Chondrocyte (in vitro differentiated cells): ENCODE results near the gene TARS2. TPM values are rescaled to one million over a fixed set of nuclear protein-coding genes. Genes with fewer than 3 reads are reported as not detected.

Experiments
- DNase-seq: peaks from one replicate; pipeline ENCODE4 v3.0.0; 2021; ENCODE audit warnings: mixed read lengths, low spot score
- H3K27ac Mint-ChIP-seq: one replicate; pipeline ENCODE4 v1.8.0; 2021; ENCODE audit warnings: mild to moderate bottlenecking, moderate library complexity, mixed read lengths; ENCODE audit not compliant: unreplicated experiment
- H3K27me3 Mint-ChIP-seq: 2 replicates; pipeline ENCODE4 v1.8.0; 2021; ENCODE audit warnings: low read depth, mixed read lengths
- H3K36me3 Mint-ChIP-seq: 2 replicates; pipeline ENCODE4 v1.8.0; 2021; ENCODE audit warnings: low read depth, mixed read lengths
- H3K4me1 Mint-ChIP-seq: 2 replicates; pipeline ENCODE4 v1.8.0; 2021; ENCODE audit warnings: low read depth, mild to moderate bottlenecking, mixed read lengths
- H3K4me3 Mint-ChIP-seq: one replicate; pipeline ENCODE4 v1.8.0; 2021; ENCODE audit warnings: mild to moderate bottlenecking, moderate library complexity, mixed read lengths; ENCODE audit not compliant: unreplicated experiment
- H3K9me3 Mint-ChIP-seq: 2 replicates; pipeline ENCODE4 v1.8.0; 2021; ENCODE audit warnings: low read depth, mixed read lengths
- CTCF ChIP-seq: fragments of 200-600 bp; sonication (generic); IDR thresholded peaks from 2 replicates; pipeline ENCODE4 v1.5.0; 2021; ENCODE audit warnings: antibody characterized with exemption, mild to moderate bottlenecking, moderate library complexity
- total RNA-seq: library from RNA; stranded (reverse); gene quantifications from 3 replicates; pipeline ENCODE4 v1.2.1, GENCODE V29; 2021

Gene TARS2
- total RNA-seq, 1 donor from 2014 or later = 13.6 TPM

- no peaks in the 10 kb centered on the region for H3K36me3 Mint-ChIP-seq
- no peak overlapping the region for H3K4me3 Mint-ChIP-seq
- no peak overlapping the region for H3K27ac Mint-ChIP-seq
- no peak for DNase-seq
- H3K27me3 Mint-ChIP-seq = no peaks in the 10 kb centered on the region
- no peaks in the 10 kb centered on the region for H3K9me3 Mint-ChIP-seq
- no peak for TF ChIP-seq CTCF
- no peaks in the 10 kb centered on the region for H3K4me1 Mint-ChIP-seq
Measured at GRCh38 chr1:150479927-150480352, 7.3 kb upstream of the TARS2 start.

GRCh38 chr1:150484431-150484830 is 2.8 kb upstream of the TARS2 start:
- H3K36me3 Mint-ChIP-seq = no peaks in the 10 kb centered on the region
- H3K9me3 Mint-ChIP-seq = no peaks in the 10 kb centered on the region
- no peak overlapping the region for H3K27ac Mint-ChIP-seq
- H3K4me3 Mint-ChIP-seq = no peak overlapping the region
- no peaks in the 10 kb centered on the region for H3K27me3 Mint-ChIP-seq
- no peak for TF ChIP-seq CTCF
- no peak for DNase-seq
- H3K4me1 Mint-ChIP-seq = peaks cover 16% of the 10 kb centered on the region

GRCh38 chr1:150484861-150485260 is 2.4 kb upstream of the TARS2 start:
- Mint-ChIP-seq H3K36me3 (no peaks in the 10 kb centered on the region), H3K27ac (no peak overlapping the region), H3K4me1 (peaks cover 16% of the 10 kb centered on the region), H3K9me3 (no peaks in the 10 kb centered on the region), H3K27me3 (no peaks in the 10 kb centered on the region), H3K4me3 (no peak overlapping the region)
- DNase-seq = no peak
- TF ChIP-seq CTCF = peak; percentile 50

GRCh38 chr1:150487763-150488115 is 520 bp downstream of the TARS2 start:
- H3K27ac Mint-ChIP-seq = peak overlapping the region; percentile 97
- peaks cover 16% of the 10 kb centered on the region for H3K4me1 Mint-ChIP-seq
- H3K4me3 Mint-ChIP-seq = peak overlapping the region; percentile 83
- TF ChIP-seq CTCF = no peak
- no peak for DNase-seq
- H3K36me3 Mint-ChIP-seq = peaks cover 11% of the 10 kb centered on the region
- H3K27me3 Mint-ChIP-seq = no peaks in the 10 kb centered on the region
- H3K9me3 Mint-ChIP-seq = no peaks in the 10 kb centered on the region

GRCh38 chr1:150493175-150493574 is 6.0 kb downstream of the TARS2 start:
- Mint-ChIP-seq H3K27ac (no peak overlapping the region), H3K27me3 (no peaks in the 10 kb centered on the region), H3K4me3 (no peak overlapping the region), H3K9me3 (no peaks in the 10 kb centered on the region), H3K36me3 (peaks cover 20% of the 10 kb centered on the region), H3K4me1 (peaks cover 3% of the 10 kb centered on the region)
- TF ChIP-seq CTCF = no peak
- no peak for DNase-seq
